Urothelium cell line (cell line): ENCODE data around the gene COL18A1.
A peak's percentile ranks its signal among the peaks of the same experiment; 100 is the strongest.
"Not testable (repeated sequence)": the region's sequence is repeated elsewhere in the genome, so short reads cannot be mapped to it uniquely, and the experiment has no call there.

ENCODE experiments used
- DNase-seq: peaks from one replicate; pipeline ENCODE4 v3.0.0; 2011; ENCODE audit warnings: low spot score, mixed read lengths
- FAIRE-seq: peaks from 2 replicates; lab custom pipeline; 2011; peaks lifted over from hg19 to GRCh38; lab: Jason Lieb, UNC

The COL18A1 gene

DNA sequence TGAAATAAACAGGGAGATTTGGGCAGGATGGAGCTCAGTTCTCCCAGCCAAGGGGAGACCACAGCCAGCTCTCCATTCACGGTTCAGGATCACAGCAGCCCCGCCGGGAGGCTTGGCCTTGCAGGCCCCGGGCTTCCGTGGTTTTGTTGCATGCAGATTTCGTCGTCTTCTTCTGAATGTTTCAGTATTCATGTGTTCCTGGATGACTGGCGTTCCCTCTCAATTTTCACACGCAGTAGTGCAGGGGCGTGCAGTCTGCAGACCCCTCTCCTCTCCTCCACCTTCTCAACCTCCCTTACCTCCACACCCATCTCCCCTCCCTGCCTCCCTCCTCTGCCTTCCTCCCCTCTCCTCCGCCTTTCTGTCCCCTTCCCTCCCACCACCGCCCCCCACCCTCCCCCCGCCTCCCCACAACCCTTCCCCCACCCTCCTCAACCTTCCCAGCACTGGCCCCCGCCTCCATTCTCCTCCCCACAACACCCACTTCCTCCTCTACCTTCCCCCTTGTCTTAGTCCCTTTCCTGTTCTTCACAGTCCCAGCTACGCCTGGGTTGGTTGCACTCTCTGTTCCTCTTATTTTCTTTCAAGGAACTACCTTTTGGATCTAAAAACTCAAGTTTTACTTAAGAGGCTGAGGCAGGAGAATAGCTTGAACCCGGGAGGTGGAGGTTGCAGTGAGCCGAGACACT, 145.7 kb downstream of the COL18A1 start:
- FAIRE-seq: no peak

DNA sequence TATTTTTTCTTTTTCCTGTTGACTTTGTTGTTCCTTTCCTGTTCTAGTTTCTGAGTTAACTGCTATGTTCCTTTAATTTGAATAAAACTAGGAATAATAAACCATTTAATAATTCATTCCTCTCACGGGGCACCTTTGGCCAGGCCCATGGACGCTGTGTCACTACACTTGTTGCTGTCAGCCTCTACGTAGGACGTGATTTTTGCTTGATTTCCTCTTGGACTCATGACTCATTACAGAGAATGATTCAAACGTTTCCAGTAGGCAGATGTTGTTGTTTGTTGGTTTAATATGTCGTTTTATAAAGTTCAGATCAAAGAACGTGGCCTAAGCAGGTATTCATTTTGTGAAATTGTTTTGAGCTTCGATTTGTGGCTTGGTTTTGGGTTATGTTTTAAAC, 146.4 kb downstream of the COL18A1 start:
- DNase-seq: peak; percentile 56
- FAIRE-seq: no peak

More for the DNA sequence above, 145.7 kb downstream of the COL18A1 start:
- DNase-seq: no peak

DNA sequence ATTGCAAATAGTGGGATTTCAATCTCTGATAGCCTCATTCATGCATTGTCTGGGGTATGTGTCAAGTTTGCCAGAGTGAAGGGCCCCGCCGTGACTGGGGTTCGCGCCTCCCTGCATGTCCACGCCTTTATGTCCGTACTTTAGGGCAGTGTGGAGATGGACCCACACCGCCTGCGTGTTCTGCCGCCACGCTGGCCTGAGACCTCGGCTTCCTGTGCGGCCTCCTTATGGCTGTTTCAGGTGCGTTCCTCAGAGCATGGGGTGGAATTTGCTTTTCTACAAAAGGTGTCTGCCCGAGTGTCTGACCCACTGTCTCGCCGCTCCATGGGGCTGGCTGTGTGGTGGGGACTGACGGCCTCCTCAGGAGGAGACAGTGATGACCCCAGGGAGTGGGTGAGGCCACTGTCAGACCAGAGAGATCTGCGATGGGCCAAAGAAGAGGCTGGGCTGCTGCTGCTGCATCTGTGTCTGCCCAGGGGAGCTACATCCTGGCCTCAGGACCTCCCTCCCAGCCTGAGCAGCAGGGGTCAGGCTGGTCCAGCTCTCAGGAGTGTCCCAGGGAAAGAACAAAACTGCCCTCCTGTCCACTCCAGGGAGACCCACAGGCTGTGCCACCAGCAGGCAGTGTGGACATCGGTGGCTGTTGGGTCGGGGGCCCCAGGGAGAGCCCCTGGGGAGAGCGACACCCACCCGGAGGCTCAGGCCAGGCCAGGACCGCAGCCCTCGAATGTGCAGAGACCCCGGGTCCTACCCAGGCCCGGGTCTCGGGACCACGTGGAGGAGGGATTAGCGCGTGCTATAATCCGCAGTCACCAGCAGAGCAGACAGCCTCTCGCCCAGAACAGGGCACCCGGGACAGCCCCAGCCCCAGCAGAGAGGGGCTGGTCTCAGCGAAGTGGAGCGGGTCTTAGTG, 147.1 kb downstream of the COL18A1 start:
- DNase-seq: no peak
- FAIRE-seq: no peak

DNA sequence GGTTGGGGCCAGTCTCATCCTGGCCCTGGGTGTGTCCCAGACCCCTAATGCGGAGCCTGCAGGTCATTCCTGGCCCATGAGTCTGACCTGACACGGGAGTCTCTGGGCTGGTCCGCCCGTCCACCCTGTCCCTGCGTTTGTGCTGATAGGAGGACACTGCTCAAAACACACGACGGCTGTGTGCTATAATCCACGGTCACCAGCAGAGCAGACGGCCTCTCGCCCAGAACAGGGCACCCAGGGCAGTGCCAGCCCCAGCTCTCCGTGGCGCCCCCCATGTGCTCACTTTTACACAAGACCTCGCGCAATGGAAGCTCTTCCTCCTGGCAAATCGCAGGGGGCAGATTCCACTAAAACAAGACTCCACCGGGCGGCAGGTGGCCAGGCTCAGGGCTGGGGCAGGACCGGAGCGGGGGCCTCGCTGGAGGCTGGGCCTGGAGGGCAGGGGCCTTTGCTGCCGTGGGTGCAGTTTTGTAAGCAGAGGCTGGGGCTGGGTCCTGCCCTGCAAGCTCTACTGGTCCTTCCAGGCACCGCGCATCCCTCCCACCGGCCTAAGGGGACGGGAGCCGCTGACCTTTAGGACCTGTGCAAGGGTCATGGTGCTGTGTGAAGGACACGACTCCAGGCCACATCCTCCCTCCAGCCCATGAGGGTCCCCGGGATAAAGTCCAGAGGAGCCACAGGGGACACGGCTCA, 147.9 kb downstream of the COL18A1 start:
- FAIRE-seq (no peak), DNase-seq (no peak)

DNA sequence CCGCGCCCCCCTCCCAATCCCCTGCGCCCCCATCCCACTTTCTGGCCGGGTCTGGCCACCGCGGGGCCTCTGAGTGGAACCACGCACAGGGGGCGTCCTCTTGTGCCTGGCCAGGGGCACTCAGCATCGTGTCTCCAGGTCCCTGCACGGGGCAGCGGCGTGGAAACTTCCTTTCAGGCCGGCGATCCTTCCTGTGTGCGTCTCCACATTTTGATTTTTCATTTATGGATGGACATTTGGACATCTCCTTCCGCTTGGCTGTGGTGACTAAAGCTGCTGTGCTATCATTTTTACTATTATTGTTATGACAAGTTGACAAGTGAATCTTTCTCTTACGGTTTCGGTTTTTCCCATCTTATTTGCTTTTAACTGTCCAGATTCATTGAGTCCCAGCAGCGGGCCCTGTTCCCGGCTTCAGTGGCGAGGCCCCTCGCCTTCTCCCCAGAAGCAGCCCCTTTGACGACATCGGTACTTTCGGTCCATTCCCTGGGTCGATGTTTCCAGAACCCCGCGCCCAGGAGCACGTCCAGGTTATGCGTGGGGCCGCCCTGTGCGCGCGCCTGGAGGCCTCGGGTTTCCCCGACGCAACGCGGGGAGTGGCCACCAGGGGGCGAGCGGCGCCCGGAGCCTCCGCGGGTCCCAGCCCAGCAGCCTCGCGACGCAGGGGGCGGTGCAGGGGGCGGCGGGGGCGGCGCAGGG, 149.7 kb downstream of the COL18A1 start:
- FAIRE-seq (peak; percentile 52), DNase-seq (peak; percentile 85)

DNA sequence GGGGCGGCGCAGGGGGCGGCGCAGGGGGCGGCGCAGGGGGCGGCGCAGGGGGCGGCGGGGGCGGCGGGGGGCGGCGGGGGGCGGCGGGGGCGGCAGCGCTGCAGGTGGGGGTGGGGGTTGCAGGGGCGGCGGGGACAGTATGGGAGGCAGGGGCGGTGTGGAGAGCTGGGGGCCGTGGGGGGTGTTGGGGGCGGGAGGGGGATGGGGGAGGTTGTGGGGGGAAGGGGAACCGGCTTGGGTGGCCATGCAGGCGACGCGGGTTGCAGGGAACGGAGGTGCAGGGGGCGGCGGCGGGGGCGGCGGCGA, 150.2 kb downstream of the COL18A1 start:
- DNase-seq (no peak), FAIRE-seq (no peak)

DNA sequence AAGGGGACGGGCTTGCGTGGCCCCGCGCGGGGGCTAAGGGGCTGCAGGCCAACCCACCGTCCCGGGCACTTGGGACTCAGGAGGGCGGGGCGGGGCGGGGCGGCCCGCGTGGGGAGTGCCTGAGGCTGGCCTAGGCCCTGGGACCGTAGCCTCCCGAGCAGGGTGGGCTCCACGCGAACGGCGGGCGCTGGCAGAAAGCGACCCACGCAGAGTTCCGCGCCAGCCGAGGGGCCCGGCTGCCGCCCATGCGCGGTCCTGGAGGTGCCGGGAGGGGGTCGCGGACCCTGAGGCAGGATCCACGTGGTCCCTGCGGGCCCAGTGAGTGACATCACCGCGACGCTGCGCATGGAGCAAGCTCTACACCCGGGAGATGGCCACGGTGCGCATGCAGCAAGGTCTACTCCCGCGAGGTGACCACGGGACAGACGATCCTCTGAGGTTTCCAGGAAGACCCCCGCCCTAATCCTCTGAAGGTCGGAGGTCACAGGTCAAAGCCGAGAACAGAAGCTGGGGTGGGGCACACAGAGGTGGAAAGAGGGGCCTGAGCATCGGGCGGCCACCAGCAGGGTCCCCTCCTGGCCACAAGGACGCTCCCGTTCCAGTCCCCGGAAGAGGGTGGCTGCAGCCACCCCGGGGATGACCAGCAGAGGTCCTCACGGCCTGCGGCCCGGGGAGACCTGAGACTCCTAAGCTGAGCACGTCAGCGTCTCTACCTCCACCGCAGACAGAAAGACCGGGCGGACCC, 150.8 kb downstream of the COL18A1 start:
- FAIRE-seq: no peak

DNA sequence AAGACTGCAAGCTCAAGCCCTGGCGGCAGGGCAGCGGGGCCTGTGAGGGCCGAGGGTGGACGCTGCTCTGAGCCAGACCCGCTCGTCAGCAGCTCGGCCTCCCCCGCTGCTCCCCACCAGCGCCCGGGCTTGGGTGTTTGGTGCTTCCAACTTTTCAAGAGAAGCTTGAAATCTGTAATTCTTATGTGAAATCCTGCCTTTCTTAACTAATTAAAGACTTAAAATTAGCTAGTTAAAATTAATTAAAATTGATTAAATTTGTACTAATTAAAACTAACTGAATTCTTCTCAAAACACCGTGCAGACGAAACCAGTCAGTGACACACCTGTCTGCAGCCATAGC, 151.3 kb downstream of the COL18A1 start:
- DNase-seq: no peak
- FAIRE-seq: no peak

More for the DNA sequence above, 150.8 kb downstream of the COL18A1 start:
- DNase-seq: no peak

DNA sequence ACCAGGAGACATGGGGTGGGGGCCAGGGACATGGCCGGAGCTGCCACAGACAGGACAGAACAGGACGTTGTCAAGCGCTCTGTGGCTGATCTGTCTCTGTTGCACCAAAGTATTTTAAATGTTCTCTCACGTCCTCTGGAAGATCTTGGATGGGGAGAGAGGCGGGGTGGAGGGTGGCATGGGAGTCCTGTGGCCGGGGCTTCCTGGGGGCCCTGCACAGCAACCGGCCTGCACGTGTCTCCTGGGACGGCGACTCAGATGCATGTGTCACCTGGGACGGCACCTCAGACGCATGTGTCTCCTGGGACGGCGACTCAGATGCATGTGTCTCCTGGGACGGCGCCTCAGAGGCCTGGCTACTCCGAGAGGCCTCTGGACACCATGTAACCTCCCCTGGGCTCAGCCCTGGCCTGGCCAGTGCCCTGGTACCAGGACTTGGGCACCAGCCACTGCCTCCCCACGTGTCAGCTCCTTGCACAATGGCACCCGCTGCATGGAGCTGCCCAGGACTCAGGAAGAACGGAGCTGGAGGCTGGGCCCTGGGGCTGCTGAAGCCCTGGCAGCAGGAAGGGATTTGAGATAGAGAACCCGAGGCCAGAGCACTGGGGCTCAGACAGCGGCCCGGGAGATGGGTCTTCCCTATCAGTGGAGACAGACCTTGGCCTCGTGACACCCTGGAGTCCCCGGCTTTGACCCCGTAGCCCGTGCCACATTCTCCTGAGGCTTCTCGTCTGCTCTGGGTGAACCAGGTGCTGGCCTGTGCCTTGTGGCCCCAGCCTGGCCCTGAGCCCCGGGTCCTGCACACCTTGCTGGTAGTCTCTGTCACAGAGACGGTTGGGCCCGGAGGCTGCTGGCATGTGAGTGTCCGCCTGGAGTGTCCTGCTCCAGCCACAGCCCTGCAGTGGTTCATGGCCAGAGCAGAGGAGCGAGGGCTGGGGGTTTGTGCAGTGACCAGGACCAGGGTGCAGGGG, 152.0 kb downstream of the COL18A1 start:
- DNase-seq (no peak), FAIRE-seq (no peak)

DNA sequence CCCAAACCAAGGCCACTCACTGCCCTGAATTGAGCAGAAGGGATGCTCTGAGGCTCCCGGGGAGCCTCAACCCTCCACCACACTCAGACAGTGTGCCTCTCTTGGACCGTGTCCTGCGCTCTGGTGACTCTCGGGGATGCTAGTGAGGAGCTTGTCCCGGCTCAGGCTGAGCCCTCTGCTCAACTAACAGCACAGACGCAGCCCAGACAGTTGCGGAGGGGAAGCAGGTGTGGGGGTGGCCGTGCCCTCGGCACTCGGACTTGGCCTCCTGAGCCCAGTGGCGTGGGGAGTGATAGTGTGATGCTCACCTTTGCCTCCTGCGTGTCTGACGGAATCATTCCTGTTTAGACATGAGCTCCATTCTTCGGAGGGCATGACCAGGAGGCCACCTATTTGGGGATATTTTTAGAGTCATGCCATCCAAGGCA, 152.7 kb downstream of the COL18A1 start:
- FAIRE-seq (no peak), DNase-seq (no peak)

DNA sequence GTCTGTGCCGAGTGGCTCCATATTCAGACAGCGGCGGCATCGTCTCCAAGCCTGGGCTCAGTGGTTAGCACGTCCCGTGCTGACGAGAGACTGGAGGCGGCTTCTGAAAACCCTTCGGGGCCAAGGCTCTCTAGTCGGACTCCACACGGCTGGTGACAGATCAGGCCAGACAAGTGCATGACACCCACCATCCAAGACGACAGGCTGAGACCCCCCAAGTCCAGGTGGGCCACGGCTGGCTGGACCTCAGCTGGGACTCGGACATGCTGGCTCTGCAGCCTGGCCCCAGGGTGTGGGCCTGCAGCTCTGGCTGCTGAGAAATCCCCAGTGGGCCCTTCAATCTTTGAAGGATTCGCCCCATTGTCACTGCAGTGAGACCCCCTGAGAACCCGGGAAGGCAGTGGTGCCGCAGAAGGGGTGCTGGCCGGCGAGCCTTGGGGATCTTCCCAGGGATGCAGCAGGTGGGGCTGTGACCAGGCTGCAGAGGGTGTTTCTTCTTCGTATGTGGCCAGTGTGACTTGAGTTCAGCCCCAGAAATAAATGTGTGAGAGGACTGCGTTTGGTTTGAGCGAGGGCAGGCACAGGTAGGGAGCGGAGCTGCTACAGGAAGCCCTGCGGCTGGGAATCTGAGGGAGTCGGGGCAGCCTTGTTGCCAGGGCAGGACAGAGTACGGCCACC, 153.2 kb downstream of the COL18A1 start:
- FAIRE-seq: no peak
- DNase-seq: no peak

DNA sequence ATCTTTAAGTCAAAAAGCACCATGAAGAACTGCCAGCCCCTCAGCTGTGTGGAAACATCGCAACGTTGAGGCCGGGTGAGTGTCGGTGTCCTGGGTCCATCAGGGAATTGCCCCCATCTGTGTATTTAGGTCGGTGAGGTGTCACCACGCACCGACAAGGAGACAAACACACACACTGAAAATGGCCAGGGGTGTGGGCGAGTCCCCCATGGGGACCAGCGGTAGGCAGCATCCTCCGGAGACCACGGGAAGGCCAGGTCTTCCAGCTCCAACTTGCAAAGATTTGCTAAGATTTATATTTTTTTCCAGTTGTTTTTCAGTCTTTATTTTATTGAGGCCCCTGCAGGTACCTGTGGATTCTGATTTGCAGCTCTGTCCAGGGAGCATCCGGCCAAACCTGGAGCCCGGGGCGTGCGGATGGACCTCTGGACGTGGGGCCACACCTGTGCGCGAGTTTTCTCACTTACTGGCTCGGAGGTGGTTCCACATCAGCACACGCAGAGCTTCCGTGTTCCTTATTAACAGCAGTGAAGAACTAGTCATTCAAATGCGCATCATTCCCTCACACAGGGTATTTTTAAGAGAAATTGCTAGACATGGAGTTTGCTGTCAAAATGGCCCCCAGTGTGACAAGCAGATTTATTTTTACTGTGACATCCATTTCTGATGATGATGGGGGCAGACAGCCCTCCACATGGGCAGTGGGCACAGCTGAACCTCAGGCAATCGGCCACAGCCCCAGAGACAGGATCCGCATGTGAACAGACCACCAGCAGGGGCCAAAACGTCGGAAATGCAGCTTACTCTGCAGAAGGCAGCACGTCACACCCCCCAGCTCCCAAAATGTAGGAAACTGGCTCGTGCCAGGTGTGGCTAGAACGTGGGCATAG, 154.5 kb downstream of the COL18A1 start:
- DNase-seq: no peak
- FAIRE-seq: no peak

DNA sequence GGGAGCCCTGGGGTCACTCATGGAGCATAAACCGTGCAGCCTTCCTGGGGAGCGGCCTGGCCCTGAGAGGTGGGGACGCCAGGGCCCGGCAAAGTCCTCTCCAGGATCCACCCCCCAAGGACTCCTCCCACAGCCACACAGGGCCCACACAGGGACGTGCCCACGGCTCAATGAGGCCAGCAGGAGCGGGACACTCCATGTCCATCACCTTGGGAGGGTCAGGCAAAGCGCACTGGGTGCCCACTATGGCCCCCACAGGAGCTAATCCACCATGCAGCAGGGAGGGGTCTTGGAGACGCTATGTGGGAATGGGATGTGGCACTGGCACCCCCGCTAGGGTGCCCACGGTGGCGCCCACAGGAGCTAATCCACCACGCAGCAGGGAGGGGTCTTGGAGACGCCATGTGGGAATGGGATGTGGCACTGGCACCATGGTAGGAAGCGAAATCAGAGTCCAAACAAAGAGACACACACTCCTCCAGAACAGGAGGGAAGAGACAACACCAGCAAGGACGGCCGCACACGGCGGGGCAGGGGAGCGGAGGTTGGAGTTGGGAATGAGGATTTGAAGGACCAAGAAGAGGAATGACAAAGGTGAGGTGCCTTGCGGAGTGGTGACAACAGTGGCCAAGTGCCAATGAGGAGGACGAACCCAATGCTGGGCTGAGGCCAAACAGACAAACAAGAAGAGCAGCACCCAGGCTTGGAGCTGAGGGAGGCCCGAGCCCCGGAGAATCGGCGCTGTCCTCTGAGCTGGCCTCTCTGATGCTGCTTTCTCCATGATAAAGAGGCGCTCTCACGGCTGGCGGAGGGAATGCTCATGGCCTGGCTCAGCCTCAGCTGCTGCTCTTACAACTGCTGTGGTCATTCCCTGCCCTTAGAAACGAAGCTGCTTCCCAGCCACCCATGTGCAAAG, 155.4 kb downstream of the COL18A1 start:
- DNase-seq (no peak), FAIRE-seq (no peak)

DNA sequence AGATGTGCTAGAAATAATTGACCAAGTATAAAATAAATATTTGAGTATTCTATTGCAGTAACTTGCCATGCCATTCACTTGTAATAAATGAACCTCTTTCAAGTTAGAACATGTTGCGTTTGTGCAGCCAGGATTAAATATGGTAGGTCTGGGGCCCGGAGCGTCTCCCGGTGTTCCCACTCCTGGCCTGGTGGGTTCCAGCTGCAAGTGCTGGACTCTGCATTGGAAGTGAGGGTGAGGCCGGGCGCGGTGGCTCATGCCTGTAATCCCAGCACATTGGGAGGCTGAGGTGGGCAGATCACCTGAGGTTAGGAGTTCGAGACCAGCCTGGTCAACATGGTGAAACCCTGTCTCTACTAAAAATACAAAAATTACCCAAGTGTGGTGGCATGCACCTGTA, 156.3 kb downstream of the COL18A1 start:
- not testable (repeated sequence) for FAIRE-seq

DNA sequence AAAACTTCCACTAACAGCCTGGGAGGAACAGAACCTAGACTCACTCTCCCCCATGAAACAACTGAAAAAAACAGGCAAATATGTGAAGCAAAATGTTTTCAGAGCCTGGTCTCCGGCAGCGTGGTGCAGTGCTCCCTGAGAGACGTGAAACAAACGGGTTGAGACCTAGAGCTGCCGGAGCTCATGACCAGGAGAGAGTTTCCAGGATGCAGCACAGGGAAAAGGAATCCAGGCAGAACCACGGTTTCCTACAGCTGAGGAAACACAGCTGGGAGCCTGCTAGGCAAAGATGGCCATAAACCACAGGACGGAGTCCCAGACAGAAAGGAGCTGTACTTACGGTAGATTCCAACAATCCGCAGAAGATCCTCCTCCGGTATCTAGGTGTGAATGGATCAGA, 157.4 kb downstream of the COL18A1 start:
- DNase-seq (no peak), FAIRE-seq (no peak)

More for the DNA sequence above, 156.3 kb downstream of the COL18A1 start:
- DNase-seq: not testable (repeated sequence)

DNA sequence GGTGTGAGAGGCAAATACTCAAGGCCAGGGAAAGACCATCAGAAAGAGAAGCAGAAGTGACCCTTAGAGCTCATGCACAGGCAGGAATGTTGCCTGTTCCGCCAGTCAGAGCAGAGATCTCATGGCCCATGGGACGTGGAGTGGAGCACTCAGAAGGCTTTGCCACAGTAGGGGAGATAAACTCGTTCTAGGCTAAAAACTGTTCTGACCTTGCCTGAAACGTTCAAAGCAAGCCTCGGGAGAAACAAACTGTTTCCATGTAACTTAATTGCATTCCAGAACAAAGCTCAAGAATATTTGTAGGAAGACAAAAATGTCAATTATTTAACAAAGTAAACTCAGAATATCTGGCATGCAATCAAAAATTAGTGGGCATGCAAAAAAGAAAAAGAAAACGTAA, 158.0 kb downstream of the COL18A1 start:
- no peak for FAIRE-seq

More for the DNA sequence above, 158.0 kb downstream of the COL18A1 start:
- no peak for DNase-seq
